OCI-LY3 (cell line): ENCODE data around the gene CNN3.

Experiments used
- H2AFZ ChIP-seq: fragments of 200-600, 300-600 bp; shearing (Covaris generic); 2 replicates; pipeline ENCODE4 v1.6.0; 2014; ENCODE audit warnings: antibody characterized with exemption, low read depth, low read length
- H3K27ac ChIP-seq: fragments of 200-600, 300-600 bp; sonication (generic); 2 replicates; pipeline ENCODE4 v1.5.1; 2014; ENCODE audit warnings: mild to moderate bottlenecking, low read length, moderate library complexity, mixed read lengths
- H3K27me3 ChIP-seq: fragments of 200-600, 300-600 bp; sonication (generic); 2 replicates; pipeline ENCODE4 v1.6.1; 2014; ENCODE audit warnings: low read depth, low read length, mixed read lengths
- H3K36me3 ChIP-seq: fragments of 200-600, 300-600 bp; sonication (generic); replicated peaks from 2 replicates; pipeline ENCODE3; 2014; ENCODE audit warnings: low read depth, low read length, mixed read lengths
- H3K4me1 ChIP-seq: fragments of 300-600, 200-600 bp; sonication (generic); 2 replicates; pipeline ENCODE4 v1.6.1; 2014; ENCODE audit warnings: low read length, mixed read lengths
- H3K4me2 ChIP-seq: fragments of 200-600, 300-600 bp; sonication (generic); 2 replicates; pipeline ENCODE4 v1.6.1; 2014; ENCODE audit warnings: low read length, mixed read lengths
- H3K4me3 ChIP-seq: fragments of 300-600, 200-600 bp; sonication (generic); 2 replicates; pipeline ENCODE4 v1.5.1; 2014; ENCODE audit warnings: antibody characterized with exemption, mild to moderate bottlenecking, low read length, moderate library complexity
- H3K79me2 ChIP-seq: fragments of 300-600, 200-600 bp; shearing (Covaris generic); 2 replicates; pipeline ENCODE4 v1.6.1; 2014; ENCODE audit warnings: mild to moderate bottlenecking, low read length, mixed read lengths
- H3K9ac ChIP-seq: fragments of 300-600, 200-600 bp; shearing (Covaris generic); 2 replicates; pipeline ENCODE4 v1.6.0; 2014; ENCODE audit warnings: mild to moderate bottlenecking, low read length, moderate library complexity
- H3K9me3 ChIP-seq: fragments of 200-600, 300-600 bp; shearing (Covaris generic); 2 replicates; pipeline ENCODE4 v1.6.1; 2014; ENCODE audit warnings: low read length, mixed read lengths; ENCODE audit not compliant: insufficient read depth
- H4K20me1 ChIP-seq: fragments of 200-600, 300-600 bp; sonication (generic); 2 replicates; pipeline ENCODE4 v1.6.1; 2016; ENCODE audit warnings: low read length, mixed read lengths; ENCODE audit not compliant: insufficient read depth
- CTCF ChIP-seq: fragments of 200-600, 300-600 bp; sonication (generic); IDR thresholded peaks from 2 replicates; pipeline ENCODE4 v1.5.1; 2014; ENCODE audit warnings: antibody characterized with exemption, low read length, low read depth
- EZH2phosphoT487 ChIP-seq: fragments of 200-600 bp; shearing (Covaris generic); IDR thresholded peaks from 2 replicates; pipeline ENCODE4 v1.6.1; 2018; ENCODE audit warnings: antibody characterized with exemption, mixed run types, low read depth

The CNN3 gene

DNA sequence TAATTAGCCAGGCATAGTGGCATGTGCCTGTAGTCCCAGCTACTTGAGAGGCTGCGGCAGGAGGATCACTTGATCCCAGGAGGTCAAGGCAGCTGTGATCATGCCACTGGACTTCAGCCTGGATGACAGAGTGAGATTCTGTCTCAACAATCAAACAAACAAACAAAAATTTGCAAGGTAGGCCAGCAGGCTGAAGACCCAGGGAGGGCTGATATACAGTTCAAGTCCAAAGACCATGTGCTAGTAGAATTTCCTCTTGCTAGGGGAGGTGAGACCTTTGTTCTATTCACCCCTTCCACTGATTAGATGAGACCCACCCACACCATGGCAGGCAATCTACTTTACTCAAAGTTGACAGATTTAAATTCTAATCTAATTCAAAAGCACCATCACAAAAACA is 31.2 kb upstream of the CNN3 start:
- H3K4me3 ChIP-seq: no peak overlapping the region

DNA sequence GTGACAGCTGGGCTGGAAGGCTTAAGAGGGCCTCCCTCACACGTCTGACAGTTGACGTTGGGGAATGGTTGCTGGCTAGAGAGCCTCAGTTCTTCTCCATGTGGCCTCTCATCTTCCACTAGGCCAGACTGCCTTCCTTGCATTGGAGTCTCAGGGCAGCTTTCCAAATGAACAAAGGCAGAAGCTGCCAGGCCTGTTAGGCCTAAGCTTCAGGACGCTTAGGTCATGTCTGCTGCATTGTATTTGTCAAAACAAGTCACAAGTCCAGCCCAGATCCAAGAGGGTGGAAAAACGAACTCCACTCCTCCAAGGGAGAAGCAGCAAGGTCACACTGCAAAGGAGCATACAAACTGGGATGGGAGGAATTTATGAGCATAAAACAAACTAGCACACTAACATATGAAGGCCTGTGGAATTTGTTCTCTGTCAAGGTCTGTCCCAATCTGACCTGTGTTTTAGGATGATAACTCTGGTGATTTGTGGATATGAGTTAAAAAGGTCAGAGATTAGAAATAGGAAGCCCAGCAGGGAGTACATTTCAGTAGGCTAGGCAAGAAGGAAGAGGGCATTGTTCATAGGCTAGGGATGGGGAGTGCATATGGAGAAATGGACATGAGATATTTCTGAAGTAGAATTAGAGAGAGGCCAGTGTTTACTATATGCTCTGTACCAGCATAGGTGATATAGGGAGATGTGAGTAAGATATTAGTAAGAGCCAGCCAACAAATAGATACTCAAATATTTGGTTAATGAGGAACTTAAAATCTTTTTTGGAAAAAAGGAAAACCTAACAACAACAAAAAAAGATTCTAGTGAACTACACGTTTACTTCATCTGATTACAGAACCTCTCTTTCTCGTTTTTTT is 29.1 kb upstream of the CNN3 start:
- H3K27ac ChIP-seq: no peak overlapping the region
- H3K79me2 ChIP-seq: no peaks in the 10 kb centered on the region
- no peaks in the 10 kb centered on the region for H4K20me1 ChIP-seq
- H3K4me1 ChIP-seq: peaks cover under 1% of the 10 kb centered on the region
- H3K4me2 ChIP-seq: no peak overlapping the region
- H3K27me3 ChIP-seq: no peaks in the 10 kb centered on the region
- no peaks in the 10 kb centered on the region for H3K36me3 ChIP-seq
- no peak overlapping the region for H3K4me3 ChIP-seq
- H3K9me3 ChIP-seq: no peaks in the 10 kb centered on the region
- H2AFZ ChIP-seq: no peak overlapping the region
- H3K9ac ChIP-seq: no peak overlapping the region
- TF ChIP-seq CTCF: no peak
- no peak for TF ChIP-seq EZH2phosphoT487

More for the DNA sequence above, 31.2 kb upstream of the CNN3 start:
- no peaks in the 10 kb centered on the region for H4K20me1 ChIP-seq
- H3K9me3 ChIP-seq: no peaks in the 10 kb centered on the region
- no peaks in the 10 kb centered on the region for H3K27me3 ChIP-seq
- H3K4me1 ChIP-seq: peaks cover 19% of the 10 kb centered on the region
- no peaks in the 10 kb centered on the region for H3K79me2 ChIP-seq
- no peak overlapping the region for H3K9ac ChIP-seq
- H3K4me2 ChIP-seq: no peak overlapping the region
- H2AFZ ChIP-seq: no peak overlapping the region
- H3K36me3 ChIP-seq: no peaks in the 10 kb centered on the region
- no peak for TF ChIP-seq EZH2phosphoT487
- no peak for TF ChIP-seq CTCF
- H3K27ac ChIP-seq: no peak overlapping the region

DNA sequence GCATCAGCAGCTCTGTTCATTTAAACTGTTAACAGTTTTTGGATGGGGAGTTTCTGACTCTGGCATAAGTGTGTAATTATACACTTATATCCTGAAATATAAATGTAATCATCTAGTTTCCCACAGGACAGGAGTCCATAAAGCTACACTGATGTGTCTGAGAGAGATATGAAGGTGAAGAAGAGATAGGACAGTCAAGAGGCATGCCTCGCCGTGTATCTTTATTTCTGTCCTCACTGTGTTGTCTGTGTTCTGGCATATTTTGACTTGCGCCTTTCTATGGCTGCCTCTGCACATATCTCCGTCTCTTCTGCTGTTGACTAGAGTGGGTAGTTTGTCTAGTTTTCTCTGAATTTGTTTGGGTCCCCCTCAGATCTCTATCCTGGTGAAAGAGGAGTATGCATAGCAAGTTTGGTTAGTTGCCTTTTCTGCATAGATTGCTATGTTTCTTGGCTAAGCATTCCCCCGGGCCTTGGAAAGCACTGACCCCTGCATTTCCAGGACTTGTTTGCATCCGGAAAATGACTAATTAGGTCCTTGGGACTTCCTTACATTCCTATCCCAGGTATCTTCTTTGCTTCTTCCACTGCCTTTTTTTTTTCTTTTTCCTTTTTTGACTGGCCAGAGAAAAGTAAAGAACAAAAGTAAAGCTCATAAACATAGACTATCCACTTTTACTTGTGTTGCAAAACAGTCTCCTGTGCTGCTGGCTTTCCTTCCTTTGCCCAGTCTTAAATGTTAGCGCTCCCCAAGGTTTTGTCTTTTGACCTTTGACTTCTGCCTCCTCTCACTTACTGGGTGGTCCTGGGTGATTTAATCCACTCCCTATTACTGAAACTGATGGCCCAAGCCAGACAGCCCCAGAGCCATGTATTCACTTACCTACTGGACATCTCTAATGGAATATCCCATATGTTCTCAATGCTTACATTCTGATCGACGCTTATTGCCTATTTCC is 27.6 kb upstream of the CNN3 start:
- H3K36me3 ChIP-seq: no peaks in the 10 kb centered on the region
- no peak overlapping the region for H3K4me3 ChIP-seq

More for the DNA sequence above, 27.6 kb upstream of the CNN3 start:
- TF ChIP-seq EZH2phosphoT487 (no peak), CTCF (no peak)
- Histone ChIP-seq H3K4me1 (no peaks in the 10 kb centered on the region), H3K27ac (no peak overlapping the region), H3K4me2 (no peak overlapping the region), H2AFZ (no peak overlapping the region), H3K27me3 (no peaks in the 10 kb centered on the region), H4K20me1 (no peaks in the 10 kb centered on the region), H3K9me3 (no peaks in the 10 kb centered on the region), H3K9ac (no peak overlapping the region), H3K79me2 (no peaks in the 10 kb centered on the region)
